Vagina (tissue), 2 donors: Measurements from ENCODE around the gene SOWAHA. TPM values are rescaled to one million over a fixed set of nuclear protein-coding genes. Genes with fewer than 3 reads are reported as not detected.
A peak's percentile ranks its signal among the peaks of the same experiment; 100 is the strongest.

Source experiments
- DNase-seq, 2 donors: peaks; one replicate each; pipeline ENCODE4 v3.0.0-alpha.2; 2017; ENCODE audit errors: extremely low spot score in 2 of 2
- H3K27ac ChIP-seq: fragments of 200-600 bp; sonication (generic); one replicate; pipeline ENCODE4 v1.5.1; 2019
- H3K27me3 ChIP-seq: fragments of 200-600 bp; sonication (generic); one replicate; pipeline ENCODE4 v1.5.1; 2019
- H3K36me3 ChIP-seq, 2 donors: fragments of 200-600 bp; sonication (generic); one replicate each; pipeline ENCODE4 v1.5.1; 2017 to 2019
- H3K4me1 ChIP-seq: fragments of 200-600 bp; sonication (generic); one replicate; pipeline ENCODE4 v1.5.1; 2019
- H3K4me3 ChIP-seq, 2 donors: fragments of 200-600 bp; sonication (generic); 1 replicate in 1 of 2; 2 replicates in 1 of 2; pipeline ENCODE4 v1.5.1; 2016 to 2019
- H3K9me3 ChIP-seq: fragments of 200-600 bp; sonication (generic); one replicate; pipeline ENCODE4 v1.5.1; 2019
- POLR2A ChIP-seq, 2 donors: fragments of 450-650 bp; IDR thresholded peaks; one replicate each; pipeline ENCODE4 v1.6.1; 2017; ENCODE audit warnings: antibody characterized with exemption in 2 of 2, mild to moderate bottlenecking in 2 of 2, moderate library complexity in 2 of 2
- POLR2AphosphoS5 ChIP-seq, 2 donors: sonication (generic); formaldehyde crosslinking; IDR thresholded peaks; one replicate each; pipeline ENCODE4 v1.9.0; 2017; ENCODE audit warnings: antibody characterized with exemption in 2 of 2, mild to moderate bottlenecking in 2 of 2, low read depth in 1 of 2; ENCODE audit not compliant: insufficient read depth in 1 of 2
- intact Hi-C: fragments of 100-400 bp; cut with DNase I; formaldehyde crosslinking; loops from one replicate; pipeline ENCODE4 v1.15.1; 2023
- total RNA-seq: library from RNA; depleted of rRNA; stranded (reverse); fragments of >200 nt; gene quantifications from one replicate; pipeline ENCODE4 v1.2.3, GENCODE V29; 2016
- TF ChIP-seq, protein P1 (sequence below), 3 experiments: fragments of 450-650 bp in 2 of 3; fragments of 200-600 bp in 1 of 3; sonication (generic) in 1 of 3; IDR thresholded peaks; one replicate each; pipeline ENCODE4 v1.5.1; 2017 to 2019; ENCODE audit warnings: antibody characterized with exemption in 3 of 3, mild to moderate bottlenecking in 2 of 3, moderate library complexity in 2 of 3

SOWAHA gene
- total RNA-seq, 1 donor from 2014 or later: not detected

DNA sequence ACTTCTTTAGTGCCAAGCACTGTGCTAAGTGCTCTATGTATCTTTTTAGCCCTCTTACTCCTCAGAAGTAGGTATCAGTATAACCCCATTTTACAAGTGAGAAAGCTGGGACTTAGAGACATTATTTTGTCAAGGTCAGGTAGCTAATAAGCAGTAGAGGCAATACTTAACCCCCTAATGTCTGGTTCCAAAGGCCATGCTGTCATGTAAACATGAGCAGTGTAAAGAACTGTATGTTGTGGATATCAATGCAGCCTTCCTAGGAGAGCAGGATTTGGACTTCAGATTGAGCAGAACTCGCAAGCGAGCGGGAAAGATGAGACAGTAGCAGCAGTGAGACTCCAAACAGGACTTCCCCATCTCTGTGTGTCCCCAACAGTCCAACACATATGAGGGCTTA, 21.0 kb downstream of the SOWAHA start:
- H3K9me3 ChIP-seq: no peaks in the 10 kb centered on the region
- H3K27ac ChIP-seq: no peak overlapping the region
- no peak for DNase-seq
- H3K27me3 ChIP-seq: no peaks in the 10 kb centered on the region
- peaks cover 21% of the 10 kb centered on the region for H3K4me1 ChIP-seq
- intact Hi-C loops: no loop called here
- no peaks in the 10 kb centered on the region for H3K36me3 ChIP-seq
- TF ChIP-seq, protein P1, sequence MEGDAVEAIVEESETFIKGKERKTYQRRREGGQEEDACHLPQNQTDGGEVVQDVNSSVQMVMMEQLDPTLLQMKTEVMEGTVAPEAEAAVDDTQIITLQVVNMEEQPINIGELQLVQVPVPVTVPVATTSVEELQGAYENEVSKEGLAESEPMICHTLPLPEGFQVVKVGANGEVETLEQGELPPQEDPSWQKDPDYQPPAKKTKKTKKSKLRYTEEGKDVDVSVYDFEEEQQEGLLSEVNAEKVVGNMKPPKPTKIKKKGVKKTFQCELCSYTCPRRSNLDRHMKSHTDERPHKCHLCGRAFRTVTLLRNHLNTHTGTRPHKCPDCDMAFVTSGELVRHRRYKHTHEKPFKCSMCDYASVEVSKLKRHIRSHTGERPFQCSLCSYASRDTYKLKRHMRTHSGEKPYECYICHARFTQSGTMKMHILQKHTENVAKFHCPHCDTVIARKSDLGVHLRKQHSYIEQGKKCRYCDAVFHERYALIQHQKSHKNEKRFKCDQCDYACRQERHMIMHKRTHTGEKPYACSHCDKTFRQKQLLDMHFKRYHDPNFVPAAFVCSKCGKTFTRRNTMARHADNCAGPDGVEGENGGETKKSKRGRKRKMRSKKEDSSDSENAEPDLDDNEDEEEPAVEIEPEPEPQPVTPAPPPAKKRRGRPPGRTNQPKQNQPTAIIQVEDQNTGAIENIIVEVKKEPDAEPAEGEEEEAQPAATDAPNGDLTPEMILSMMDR (IDR thresholded peaks at IDR 0.05): no peak
- TF ChIP-seq POLR2A (IDR thresholded peaks at IDR 0.05) (no peak), POLR2AphosphoS5 (IDR thresholded peaks at IDR 0.05; ENCODE audit: insufficient read depth in 1 of 2, low read depth in 1 of 2) (no peak)
- H3K4me3 ChIP-seq: no peak overlapping the region

DNA sequence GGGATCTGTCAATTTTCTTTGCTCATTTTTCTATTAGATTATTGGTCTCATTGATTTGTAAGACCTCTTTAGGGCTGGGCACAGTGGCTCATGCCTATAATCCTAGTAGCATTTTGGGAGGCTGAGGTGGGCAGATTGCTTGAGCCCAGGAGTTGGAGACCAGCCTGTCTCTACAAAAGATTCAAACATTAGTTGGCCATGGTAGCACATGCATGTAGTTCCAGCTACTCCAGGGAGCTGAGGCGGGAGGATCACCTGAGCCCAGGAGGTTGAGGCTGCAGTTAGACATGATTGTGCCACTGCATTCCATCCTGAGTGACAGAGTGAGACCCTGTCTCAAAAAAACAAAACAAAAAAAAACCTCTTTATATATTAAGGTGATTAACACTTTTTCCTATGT, 23.8 kb downstream of the SOWAHA start:
- no peaks in the 10 kb centered on the region for H3K36me3 ChIP-seq
- intact Hi-C loops: no loop called here
- no peak overlapping the region for H3K4me3 ChIP-seq
- H3K27me3 ChIP-seq: no peaks in the 10 kb centered on the region
- DNase-seq: peak in 1 of 2 donors; percentile 56
- H3K27ac ChIP-seq: no peak overlapping the region
- H3K4me1 ChIP-seq: peaks cover 27% of the 10 kb centered on the region
- no peaks in the 10 kb centered on the region for H3K9me3 ChIP-seq
- TF ChIP-seq POLR2A (IDR thresholded peaks at IDR 0.05) (no peak), POLR2AphosphoS5 (IDR thresholded peaks at IDR 0.05; ENCODE audit: insufficient read depth in 1 of 2, low read depth in 1 of 2) (no peak)
- TF ChIP-seq, protein P1 (IDR thresholded peaks at IDR 0.05): no peak

DNA sequence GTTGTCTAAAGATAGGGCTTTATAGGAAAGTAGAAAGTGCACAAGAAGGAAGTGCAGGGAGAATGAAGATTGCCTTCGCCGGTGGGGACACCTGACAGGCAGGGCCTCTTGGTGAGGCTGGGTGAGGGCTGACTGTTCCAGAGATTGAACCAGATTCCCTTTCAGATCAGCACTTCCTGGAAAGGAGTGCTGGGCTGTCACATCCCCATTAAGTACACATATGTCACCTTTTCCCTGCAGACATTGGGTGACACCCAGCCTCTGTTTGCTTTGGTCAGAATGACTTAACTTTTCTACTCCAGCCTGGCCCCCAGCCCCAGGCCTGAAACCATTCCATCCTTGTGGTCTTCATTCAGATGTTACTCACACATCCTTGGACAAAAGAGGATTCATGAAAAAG, 24.8 kb downstream of the SOWAHA start:
- Histone ChIP-seq H3K27me3 (no peaks in the 10 kb centered on the region), H3K9me3 (no peaks in the 10 kb centered on the region), H3K4me1 (peaks cover 27% of the 10 kb centered on the region), H3K36me3 (no peaks in the 10 kb centered on the region), H3K4me3 (no peak overlapping the region), H3K27ac (no peak overlapping the region)
- TF ChIP-seq POLR2AphosphoS5 (IDR thresholded peaks at IDR 0.05; ENCODE audit: insufficient read depth in 1 of 2, low read depth in 1 of 2) (no peak), POLR2A (IDR thresholded peaks at IDR 0.05) (no peak)
- TF ChIP-seq, protein P1 (IDR thresholded peaks at IDR 0.05): no peak
- DNase-seq: peak in 1 of 2 donors; percentile 34
- intact Hi-C loops: no loop called here

DNA sequence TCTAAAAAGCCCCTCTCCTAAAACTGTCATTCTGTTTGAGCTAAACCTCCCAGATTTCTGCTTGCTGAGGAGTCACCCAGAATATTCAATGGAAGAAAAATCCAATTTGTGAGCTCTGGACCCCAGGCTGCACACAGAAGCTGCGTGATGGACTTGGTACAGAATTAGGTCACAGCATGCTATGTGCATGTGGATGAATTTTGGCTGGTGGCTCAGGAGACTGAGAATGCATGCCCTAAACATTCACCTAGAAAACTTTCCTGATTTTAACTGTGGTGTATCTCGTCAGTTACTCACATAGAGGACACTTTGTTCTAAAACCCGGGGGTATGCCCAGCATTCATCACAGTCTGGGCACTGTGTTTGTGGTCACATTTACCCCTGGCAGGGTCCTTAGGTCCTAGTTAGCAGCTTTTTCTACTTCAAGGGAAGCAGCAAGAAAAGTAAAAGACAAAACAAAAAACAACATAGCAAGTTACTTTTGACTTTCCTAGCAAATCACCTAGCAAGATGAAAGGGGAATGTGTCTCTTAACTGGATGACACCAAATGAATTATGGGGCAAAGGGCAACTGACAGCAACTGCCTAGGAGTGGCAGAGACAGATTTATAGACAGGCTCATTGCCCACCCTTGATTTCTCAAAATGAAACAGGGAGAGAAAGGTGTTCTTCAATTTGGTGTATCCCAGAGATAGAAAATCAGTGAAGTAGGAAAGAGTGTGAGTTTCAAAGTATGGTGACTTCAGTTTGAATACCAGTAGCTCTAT, 25.6 kb downstream of the SOWAHA start:
- H3K4me3 ChIP-seq: no peak overlapping the region
- no peak for DNase-seq
- intact Hi-C loops: no loop called here
- H3K36me3 ChIP-seq: no peaks in the 10 kb centered on the region
- H3K27me3 ChIP-seq: no peaks in the 10 kb centered on the region
- H3K4me1 ChIP-seq: peaks cover 27% of the 10 kb centered on the region
- H3K27ac ChIP-seq: peak overlapping the region; percentile 88
- no peak for TF ChIP-seq POLR2A (IDR thresholded peaks at IDR 0.05)
- TF ChIP-seq POLR2AphosphoS5 (IDR thresholded peaks at IDR 0.05; ENCODE audit: insufficient read depth in 1 of 2, low read depth in 1 of 2): no peak
- TF ChIP-seq, protein P1 (IDR thresholded peaks at IDR 0.05): no peak
- H3K9me3 ChIP-seq: no peaks in the 10 kb centered on the region
